Endothelial cell of umbilical vein (primary cell): Measurements from ENCODE around the gene TMEM114. TPM values are rescaled to one million over a fixed set of nuclear protein-coding genes. Genes with fewer than 3 reads are reported as not detected.

ENCODE experiments used
- BruUV-seq: library from RNA; stranded (reverse); fragments of 400-500 nt; replicated peaks from 2 replicates; lab custom pipeline; 2021; lab: Mats Ljungman, UMichigan
- CTCF ChIA-PET: fragments of 300-600, 350-600 bp; sonication (Branson Sonifier 250); formaldehyde crosslinking; loops from one replicate; lab custom pipeline; 2021; ENCODE audit warnings: antibody characterized with exemption, inconsistent platforms; lab: Charles Lee
- POLR2A ChIA-PET: fragments of 300-600, 350-600 bp; sonication (Branson Sonifier 250); formaldehyde crosslinking; loops from one replicate; lab custom pipeline; 2021; ENCODE audit warnings: antibody characterized with exemption, inconsistent platforms; lab: Charles Lee
- DNase-seq: peaks from one replicate; pipeline ENCODE4 v3.0.0-alpha.2; 2011; ENCODE audit warnings: low read depth, low spot score
- FAIRE-seq: peaks from 2 replicates; lab custom pipeline; 2011; peaks lifted over from hg19 to GRCh38; lab: Jason Lieb, UNC
- H2AFZ ChIP-seq: 2 replicates; pipeline ENCODE4 v1.6.0; 2012; ENCODE audit warnings: low read depth, low read length, control low read depth, inconsistent platforms
- H3K27ac ChIP-seq: 2 replicates; pipeline ENCODE4 v1.5.1; 2011; ENCODE audit warnings: low read depth, mild to moderate bottlenecking, control low read depth, low read length, moderate library complexity; ENCODE audit not compliant: insufficient read depth
- H3K27me3 ChIP-seq, 2 experiments: 2 replicates each; pipeline versions ENCODE4 v1.6.0 to v1.6.1; 2011; ENCODE audit warnings: low read length in 2 of 2, mixed read lengths in 1 of 2; ENCODE audit not compliant: control insufficient read depth in 2 of 2, insufficient read depth in 2 of 2
- H3K36me3 ChIP-seq, 2 experiments: 2 replicates in 1 of 2; 3 replicates in 1 of 2; pipeline ENCODE4 v1.5.1; 2011; ENCODE audit warnings: low read length in 2 of 2, mild to moderate bottlenecking in 1 of 2, moderate library complexity in 1 of 2; ENCODE audit not compliant: control insufficient read depth in 2 of 2, insufficient read depth in 2 of 2; ENCODE audit errors: extremely low read depth in 1 of 2
- H3K4me1 ChIP-seq: 3 replicates; pipeline ENCODE4 v1.5.1; 2011; ENCODE audit warnings: mild to moderate bottlenecking, low read length; ENCODE audit not compliant: control insufficient read depth, insufficient read depth; ENCODE audit errors: extremely low read depth
- H3K4me2 ChIP-seq: 2 replicates; pipeline ENCODE4 v1.6.1; 2011; ENCODE audit warnings: low read length, control low read depth, mixed read lengths; ENCODE audit not compliant: insufficient read depth
- H3K4me3 ChIP-seq, 3 experiments: fragments of 200-600 bp in 1 of 3; sonication (generic), shearing (Covaris generic) in 1 of 3; replicated peaks in 1 of 3; 2 replicates each; pipeline ENCODE4 v1.5.1; 2011 to 2016; ENCODE audit warnings: control low read depth in 3 of 3, low read length in 3 of 3, mild to moderate bottlenecking in 2 of 3, inconsistent platforms in 1 of 3, low read depth in 1 of 3, moderate library complexity in 1 of 3; ENCODE audit not compliant: insufficient read depth in 1 of 3
- H3K79me2 ChIP-seq: 2 replicates; pipeline ENCODE4 v1.6.0; 2012; ENCODE audit warnings: low read length, inconsistent platforms; ENCODE audit not compliant: control insufficient read depth, insufficient read depth
- H3K9ac ChIP-seq: replicated peaks from 2 replicates; pipeline ENCODE3; 2011; ENCODE audit warnings: low read length, control low read depth; ENCODE audit not compliant: insufficient read depth; ENCODE audit errors: extremely low read depth
- H3K9me1 ChIP-seq: replicated peaks from 3 replicates; pipeline ENCODE4 v1.6.0; 2011; ENCODE audit warnings: mild to moderate bottlenecking, low read length; ENCODE audit not compliant: control insufficient read depth, insufficient read depth; ENCODE audit errors: extremely low read depth
- H3K9me3 ChIP-seq: replicated peaks from 2 replicates; pipeline ENCODE4 v1.5.1; 2012; ENCODE audit warnings: low read length, inconsistent platforms; ENCODE audit not compliant: control insufficient read depth, insufficient read depth
- H4K20me1 ChIP-seq: replicated peaks from 2 replicates; pipeline ENCODE3; 2011; ENCODE audit warnings: mild to moderate bottlenecking, low read length; ENCODE audit not compliant: control insufficient read depth, insufficient read depth; ENCODE audit errors: extremely low read depth
- EZH2 ChIP-seq: IDR thresholded peaks from 2 replicates; pipeline ENCODE4 v1.6.1; 2012; ENCODE audit warnings: borderline replicate concordance, low read depth, mild to moderate bottlenecking, moderate library complexity, low read length, inconsistent platforms; ENCODE audit not compliant: severe bottlenecking
- MYC ChIP-seq: IDR thresholded peaks from one replicate; pipeline ENCODE4 v1.6.1; 2011; ENCODE audit warnings: mild to moderate bottlenecking, low read depth, low read length
- POLR2AphosphoS5 ChIP-seq: IDR thresholded peaks from 2 replicates; pipeline ENCODE4 v1.6.1; 2012; ENCODE audit warnings: low read depth, mild to moderate bottlenecking, control low read depth, low read length, moderate library complexity; ENCODE audit not compliant: insufficient read depth
- dilution Hi-C: fragments of 300-500 bp; cut with MboI; formaldehyde crosslinking; loops from one replicate; pipeline ENCODE4 v1.15.0; 2019; ENCODE audit warnings: low sequenced_read_pairs; ENCODE audit not compliant: extremely low pct_ligation_motif_present
- intact Hi-C: fragments of 100-400 bp; cut with micrococcal nuclease; formaldehyde crosslinking; loops from one replicate; pipeline ENCODE4 v1.10.0; 2022
- polyA plus RNA-seq, 4 experiments: library from polyadenylated mRNA; depleted of rRNA in 3 of 4; stranded (reverse) in 3 of 4; unstranded in 1 of 4; fragments of >200 nt; gene quantifications; 2 replicates each; pipeline versions ENCODE4 v1.2.1 to v1.2.3, GENCODE V29; 2011 to 2012; ENCODE audit warnings: missing spikeins in 1 of 4
- total RNA-seq: library from RNA; stranded (reverse); gene quantifications from 2 replicates; pipeline ENCODE4 v1.2.3, GENCODE V29; 2021

TMEM114 gene
- total and polyA plus RNA-seq, 2 donors (not counting 3 experiments of a cell fraction or from before 2014, with no cell fraction given) = not detected

DNA sequence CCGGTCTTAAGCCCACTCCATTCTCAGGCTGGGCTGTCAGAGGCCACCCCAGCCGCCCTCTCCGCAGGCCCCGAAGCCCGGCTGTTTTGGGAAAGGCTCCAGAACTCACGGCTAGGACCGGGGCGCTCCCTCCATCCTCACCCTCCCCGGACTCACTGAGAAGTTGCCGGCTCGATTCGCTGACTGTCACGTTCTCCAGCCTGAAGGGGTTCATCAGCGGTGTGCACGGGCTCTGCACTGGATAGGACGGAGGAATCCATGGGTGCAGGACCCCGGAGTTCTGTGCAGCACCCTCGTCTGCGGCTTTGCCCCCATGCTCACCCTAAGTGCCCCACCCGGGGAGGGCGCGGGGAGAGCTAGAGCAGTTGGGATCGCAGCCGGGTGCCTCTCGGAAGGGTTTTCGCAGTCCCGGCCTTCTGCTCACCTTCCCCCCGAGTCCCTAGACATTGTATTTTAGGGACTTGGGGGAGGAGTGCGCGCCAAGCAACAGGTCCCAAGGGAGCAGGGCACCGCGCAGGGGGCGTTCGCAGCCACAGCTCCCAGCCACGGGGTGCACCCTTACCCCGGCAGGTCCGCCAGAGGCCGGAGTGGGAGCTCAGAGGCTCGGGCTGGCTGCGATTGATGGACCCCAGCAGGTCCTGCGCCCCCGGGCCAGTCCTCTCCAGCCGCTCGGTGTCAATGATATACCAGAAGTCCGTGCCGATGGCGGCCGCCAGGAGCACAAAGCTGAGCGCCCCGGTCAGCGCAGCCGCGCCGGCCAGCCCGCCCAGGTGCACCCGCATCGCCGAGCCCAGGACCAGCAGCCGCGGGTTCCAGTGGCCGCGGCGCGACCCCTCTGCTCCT is 1.0 kb downstream of the TMEM114 start:
- Histone ChIP-seq H3K9me3 (no peaks in the 10 kb centered on the region), H4K20me1 (no peaks in the 10 kb centered on the region), H2AFZ (no peak overlapping the region), H3K27me3 (peaks cover 19 to 24% of the 10 kb centered on the region in 2 experiments), H3K4me1 (no peaks in the 10 kb centered on the region), H3K4me2 (no peak overlapping the region), H3K9ac (no peak overlapping the region), H3K79me2 (no peaks in the 10 kb centered on the region), H3K36me3 (no peaks in the 10 kb centered on the region), H3K9me1 (no peaks in the 10 kb centered on the region), H3K4me3 (no peak overlapping the region), H3K27ac (no peak overlapping the region)
- DNase-seq (no peak), FAIRE-seq (no peak)
- dilution Hi-C loops (no loop called here), intact Hi-C loops (no loop called here)
- peak; percentile 85 for TF ChIP-seq EZH2
- no peak for TF ChIP-seq POLR2AphosphoS5
- BruUV-seq = no TSS peak
- ChIA-PET CTCF (interaction anchor here (1.4 kb wide), 1 partner anchor 15 kb away, joined by 3 read pairs; no protein-coding TSS in a partner anchor), POLR2A (no interaction called here)

DNA sequence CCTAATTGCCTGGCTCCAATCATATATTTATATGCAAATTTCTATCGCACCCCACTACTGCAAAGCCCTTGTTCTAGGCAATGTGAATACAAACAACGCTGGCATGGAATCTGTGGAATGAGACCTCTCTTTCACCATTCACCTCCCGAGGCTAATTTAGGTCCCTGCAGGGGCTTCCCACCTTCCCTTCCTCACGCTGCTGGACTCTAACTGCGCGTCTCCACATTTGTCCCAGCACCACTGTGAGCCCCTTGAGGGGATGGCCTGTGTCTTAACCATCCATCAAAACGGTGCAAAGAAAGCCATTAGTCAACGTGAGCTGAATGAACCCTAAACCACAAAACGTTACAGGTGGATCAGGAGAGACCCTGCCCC is 1.6 kb downstream of the TMEM114 start:
- Histone ChIP-seq H3K4me3 (no peak overlapping the region), H3K9me3 (no peaks in the 10 kb centered on the region), H4K20me1 (no peaks in the 10 kb centered on the region), H2AFZ (no peak overlapping the region), H3K36me3 (no peaks in the 10 kb centered on the region), H3K79me2 (no peaks in the 10 kb centered on the region), H3K27ac (no peak overlapping the region), H3K27me3 (peaks cover 19 to 24% of the 10 kb centered on the region in 2 experiments), H3K9me1 (no peaks in the 10 kb centered on the region), H3K9ac (no peak overlapping the region), H3K4me2 (no peak overlapping the region), H3K4me1 (no peaks in the 10 kb centered on the region)
- intact Hi-C loops (no loop called here), dilution Hi-C loops (no loop called here)
- ChIA-PET POLR2A (no interaction called here), CTCF (interaction anchor here (1.4 kb wide), 1 partner anchor 15 kb away, joined by 3 read pairs; no protein-coding TSS in a partner anchor)
- FAIRE-seq (no peak), DNase-seq (no peak)
- no peak for TF ChIP-seq MYC
- BruUV-seq = no TSS peak
